HG03457 (cell line): ENCODE measurements around the gene TBX19.
A peak's percentile ranks its signal among the peaks of the same experiment; 100 is the strongest.

ENCODE experiments used
- ATAC-seq: cut with Tn5 transposase; IDR thresholded peaks from one replicate; pipeline ENCODE4 v1.9.1; 2021; ENCODE audit warnings: moderate number of reproducible peaks; ENCODE audit not compliant: unreplicated experiment

The TBX19 gene

GRCh38 chr1:168319691-168320090 lies 39.0 kb downstream of the TBX19 start:
- ATAC-seq, result no peak

- ATAC-seq, result no peak
Measured at GRCh38 chr1:168320149-168320548, 39.5 kb downstream of the TBX19 start.

GRCh38 chr1:168320800-168321450 lies 40.2 kb downstream of the TBX19 start:
- no peak for ATAC-seq

GRCh38 chr1:168321945-168322344 lies 41.3 kb downstream of the TBX19 start:
- no peak for ATAC-seq

- no peak for ATAC-seq
Measured at GRCh38 chr1:168324745-168325425, 44.2 kb downstream of the TBX19 start.

- no peak for ATAC-seq
Measured at GRCh38 chr1:168328731-168329364, 48.2 kb downstream of the TBX19 start.

- ATAC-seq, result no peak
Measured at GRCh38 chr1:168330285-168330684, 49.6 kb downstream of the TBX19 start.

- no peak for ATAC-seq
Measured at GRCh38 chr1:168331569-168331968, 50.9 kb downstream of the TBX19 start.

GRCh38 chr1:168333562-168334276 lies 53.0 kb downstream of the TBX19 start:
- no peak for ATAC-seq

GRCh38 chr1:168335500-168335899 lies 54.8 kb downstream of the TBX19 start:
- no peak for ATAC-seq

- ATAC-seq, result no peak
Measured at GRCh38 chr1:168338589-168339503, 58.2 kb downstream of the TBX19 start.

GRCh38 chr1:168340781-168341482 lies 60.3 kb downstream of the TBX19 start:
- ATAC-seq, result no peak

GRCh38 chr1:168341483-168341975 lies 60.9 kb downstream of the TBX19 start:
- no peak for ATAC-seq

- ATAC-seq, result peak; percentile 74
Measured at GRCh38 chr1:168342572-168343280, 62.0 kb downstream of the TBX19 start.

GRCh38 chr1:168343566-168343965 lies 62.9 kb downstream of the TBX19 start:
- ATAC-seq, result no peak

- no peak for ATAC-seq
Measured at GRCh38 chr1:168344517-168344916, 63.8 kb downstream of the TBX19 start.

- ATAC-seq, result no peak
Measured at GRCh38 chr1:168345939-168346338, 65.3 kb downstream of the TBX19 start.

GRCh38 chr1:168347630-168348029 lies 67.0 kb downstream of the TBX19 start:
- no peak for ATAC-seq

- ATAC-seq, result no peak
Measured at GRCh38 chr1:168348146-168348709, 67.6 kb downstream of the TBX19 start.
